HepG2 (cell line): ENCODE data around the gene RAB2B. TPM values are rescaled to one million over a fixed set of nuclear protein-coding genes. Genes with fewer than 3 reads are reported as not detected.

Experiments used
- ARNTL ChIP-seq: sonication (generic); formaldehyde crosslinking; IDR thresholded peaks from 2 replicates; pipeline ENCODE4 v1.4.0; 2020; ENCODE audit warnings: mild to moderate bottlenecking, missing genetic modification reagents
- ATF5 ChIP-seq: sonication (generic); formaldehyde crosslinking; IDR thresholded peaks from 2 replicates; pipeline ENCODE4 v1.4.0; 2020; ENCODE audit warnings: mild to moderate bottlenecking, low read depth, missing genetic modification reagents
- DNMT1 ChIP-seq: sonication (generic); formaldehyde crosslinking; IDR thresholded peaks from 2 replicates; pipeline ENCODE4 v1.5.1; 2020; ENCODE audit warnings: mild to moderate bottlenecking, missing genetic modification reagents
- GLI4 ChIP-seq: sonication (generic); formaldehyde crosslinking; IDR thresholded peaks from 2 replicates; pipeline ENCODE4 v1.5.1; 2020; ENCODE audit warnings: missing genetic modification reagents, mild to moderate bottlenecking, moderate library complexity, borderline replicate concordance
- GPN1 ChIP-seq: sonication (generic); formaldehyde crosslinking; IDR thresholded peaks from 2 replicates; pipeline ENCODE4 v1.5.1; 2020; ENCODE audit warnings: missing genetic modification reagents, borderline replicate concordance
- HOXD1 ChIP-seq: sonication (generic); formaldehyde crosslinking; IDR thresholded peaks from 2 replicates; pipeline ENCODE4 v1.5.0; 2020; ENCODE audit warnings: missing genetic modification reagents
- KDM5B ChIP-seq: sonication (generic); formaldehyde crosslinking; IDR thresholded peaks from 2 replicates; pipeline ENCODE4 v1.4.0; 2020; ENCODE audit warnings: missing genetic modification reagents, mild to moderate bottlenecking, borderline replicate concordance
- MED1 ChIP-seq: sonication (generic); formaldehyde crosslinking; IDR thresholded peaks from 2 replicates; pipeline ENCODE4 v1.4.0; 2020; ENCODE audit warnings: missing genetic modification reagents
- MIXL1 ChIP-seq: IDR thresholded peaks from 2 replicates; pipeline ENCODE4 v1.6.1; 2016
- PATZ1 ChIP-seq: sonication (generic); formaldehyde crosslinking; IDR thresholded peaks from 2 replicates; pipeline ENCODE4 v1.4.0; 2020; ENCODE audit warnings: missing genetic modification reagents
- SOX13 ChIP-seq, 3 experiments: fragments of 450-650 bp in 1 of 3; sonication (generic) in 1 of 3; formaldehyde crosslinking in 1 of 3; IDR thresholded peaks in 2 of 3; conservative IDR thresholded peaks in 1 of 3; 2 replicates each; pipeline versions ENCODE4 v1.5.0 to v1.6.1; 2016 to 2020; ENCODE audit warnings: antibody characterized with exemption in 1 of 3, mild to moderate bottlenecking in 1 of 3, missing compliant biosample characterization in 1 of 3, missing genetic modification reagents in 1 of 3, moderate library complexity in 1 of 3
- TEF ChIP-seq: sonication (generic); formaldehyde crosslinking; IDR thresholded peaks from 2 replicates; pipeline ENCODE4 v1.5.0; 2020; ENCODE audit warnings: missing genetic modification reagents
- ZNF629 ChIP-seq: sonication (generic); formaldehyde crosslinking; conservative IDR thresholded peaks from 2 replicates; pipeline ENCODE4 v1.5.0; 2020; ENCODE audit warnings: missing genetic modification reagents
- polyA plus RNA-seq, 8 experiments: library from polyadenylated mRNA; depleted of rRNA in 3 of 8; stranded (reverse) in 7 of 8; unstranded in 1 of 8; fragments of >200 nt; fragmentation: Illumina TruSeq in 4 of 8; extraction: Trizol in 4 of 8; gene quantifications; 2 replicates each; pipeline versions ENCODE4 v1.2.1 to v1.2.3, GENCODE V29; 2011 to 2016; ENCODE audit warnings: low read depth in 4 of 8, missing spikeins in 1 of 8, mixed read lengths in 1 of 8; ENCODE audit not compliant: insufficient read depth in 1 of 8
- total RNA-seq, 5 experiments: library from RNA; depleted of rRNA; stranded (reverse); fragments of >200 nt; fragmentation: Illumina TruSeq; extraction: Trizol; gene quantifications; 2 replicates each; pipeline ENCODE4 v1.2.3, GENCODE V29; 2016; ENCODE audit warnings: low read depth in 1 of 5
- TF ChIP-seq, protein P1 (sequence below): sonication (generic); formaldehyde crosslinking; IDR thresholded peaks from 2 replicates; pipeline ENCODE4 v1.8.1; 2022; ENCODE audit warnings: low read depth, mild to moderate bottlenecking, missing genetic modification reagents
- TF ChIP-seq, protein P2 (sequence below): IDR thresholded peaks from 2 replicates; pipeline ENCODE4 v1.6.1; 2016; ENCODE audit warnings: low read depth, missing genetic modification reagents, missing compliant biosample characterization

RAB2B gene
- total and polyA plus RNA-seq, 2 of the 13 experiments (the other 11 are each of a cell fraction or from before 2014, with no cell fraction given): 36.0 to 60.6 TPM

DNA sequence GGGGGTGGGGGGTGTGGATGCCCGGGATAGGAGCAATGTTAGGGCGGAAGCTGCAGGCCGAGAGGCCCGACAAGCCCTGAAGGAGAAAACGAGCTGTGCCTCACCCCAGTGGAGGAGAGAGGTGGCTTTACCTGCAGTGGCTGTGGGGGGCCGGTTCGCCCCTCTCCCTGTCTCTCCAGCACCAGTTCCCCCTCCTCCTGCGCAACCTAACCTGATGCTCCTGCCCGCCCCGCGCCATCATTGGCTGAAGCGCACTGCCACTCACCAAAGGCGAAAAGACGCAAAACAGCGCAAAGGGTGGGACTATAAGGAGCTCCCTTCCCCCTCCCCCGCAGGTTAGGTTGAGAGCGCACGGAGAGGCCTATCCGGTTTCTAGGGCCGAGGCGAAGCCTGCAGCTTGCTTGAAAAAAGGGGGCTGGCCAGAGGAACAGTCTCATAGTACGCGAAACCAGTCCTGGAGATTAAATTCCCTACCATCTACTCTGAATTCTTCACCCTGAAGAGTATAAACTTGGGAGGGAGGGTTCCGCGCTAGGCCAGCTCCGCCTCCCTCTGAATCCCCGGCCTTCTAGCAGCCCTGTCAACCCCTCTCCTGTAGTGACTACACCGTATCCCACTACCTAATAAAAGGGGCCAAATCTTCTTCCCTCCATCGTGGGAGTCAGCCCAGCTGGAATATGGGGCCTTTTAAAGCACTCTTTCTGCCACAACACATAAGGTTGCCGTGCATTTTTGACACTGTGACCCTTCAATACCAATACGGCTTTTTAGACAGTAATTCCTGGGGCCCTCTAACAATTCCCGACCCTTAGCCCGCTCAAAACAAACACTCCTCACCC is 39.5 kb downstream of the RAB2B start (continued):
- TF ChIP-seq SOX13 (IDR thresholded peaks at IDR 0.05) (peak; percentile 100), SOX13 (CRISPR knock-in tag; conservative IDR thresholded peaks at IDR 0.05 in 1 of 2, IDR thresholded peaks at IDR 0.05 in 1 of 2) (peak; percentile 73 to 78; a peak in 2 of 4 replicates), PATZ1 (CRISPR knock-in tag) (peak; percentile 94), MED1 (no peak; the same call in 1 of the 2 replicates), ZNF629 (CRISPR knock-in tag) (no peak), ARNTL (CRISPR knock-in tag) (0 out of 2 replicates have a peak, but pooled peaks have one; percentile 41), GPN1 (CRISPR knock-in tag) (no peak), HOXD1 (CRISPR knock-in tag) (peak; percentile 66; the same call in 1 of the 2 replicates), KDM5B (CRISPR knock-in tag) (peak; percentile 66), TEF (CRISPR knock-in tag) (no peak; the same call in 1 of the 2 replicates), ATF5 (CRISPR knock-in tag) (0 out of 2 replicates have a peak, but pooled peaks have one; percentile 51), DNMT1 (CRISPR knock-in tag) (no peak; the same call in 1 of the 2 replicates), GLI4 (CRISPR knock-in tag) (no peak), MIXL1 (CRISPR knock-in tag) (peak; percentile 89)
- TF ChIP-seq, protein P1, sequence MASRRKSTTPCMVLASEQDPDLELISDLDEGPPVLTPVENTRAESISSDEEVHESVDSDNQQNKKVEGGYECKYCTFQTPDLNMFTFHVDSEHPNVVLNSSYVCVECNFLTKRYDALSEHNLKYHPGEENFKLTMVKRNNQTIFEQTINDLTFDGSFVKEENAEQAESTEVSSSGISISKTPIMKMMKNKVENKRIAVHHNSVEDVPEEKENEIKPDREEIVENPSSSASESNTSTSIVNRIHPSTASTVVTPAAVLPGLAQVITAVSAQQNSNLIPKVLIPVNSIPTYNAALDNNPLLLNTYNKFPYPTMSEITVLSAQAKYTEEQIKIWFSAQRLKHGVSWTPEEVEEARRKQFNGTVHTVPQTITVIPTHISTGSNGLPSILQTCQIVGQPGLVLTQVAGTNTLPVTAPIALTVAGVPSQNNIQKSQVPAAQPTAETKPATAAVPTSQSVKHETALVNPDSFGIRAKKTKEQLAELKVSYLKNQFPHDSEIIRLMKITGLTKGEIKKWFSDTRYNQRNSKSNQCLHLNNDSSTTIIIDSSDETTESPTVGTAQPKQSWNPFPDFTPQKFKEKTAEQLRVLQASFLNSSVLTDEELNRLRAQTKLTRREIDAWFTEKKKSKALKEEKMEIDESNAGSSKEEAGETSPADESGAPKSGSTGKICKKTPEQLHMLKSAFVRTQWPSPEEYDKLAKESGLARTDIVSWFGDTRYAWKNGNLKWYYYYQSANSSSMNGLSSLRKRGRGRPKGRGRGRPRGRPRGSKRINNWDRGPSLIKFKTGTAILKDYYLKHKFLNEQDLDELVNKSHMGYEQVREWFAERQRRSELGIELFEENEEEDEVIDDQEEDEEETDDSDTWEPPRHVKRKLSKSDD (CRISPR knock-in tag): peak; percentile 53; the same call in 1 of the 2 replicates
- TF ChIP-seq, protein P2, sequence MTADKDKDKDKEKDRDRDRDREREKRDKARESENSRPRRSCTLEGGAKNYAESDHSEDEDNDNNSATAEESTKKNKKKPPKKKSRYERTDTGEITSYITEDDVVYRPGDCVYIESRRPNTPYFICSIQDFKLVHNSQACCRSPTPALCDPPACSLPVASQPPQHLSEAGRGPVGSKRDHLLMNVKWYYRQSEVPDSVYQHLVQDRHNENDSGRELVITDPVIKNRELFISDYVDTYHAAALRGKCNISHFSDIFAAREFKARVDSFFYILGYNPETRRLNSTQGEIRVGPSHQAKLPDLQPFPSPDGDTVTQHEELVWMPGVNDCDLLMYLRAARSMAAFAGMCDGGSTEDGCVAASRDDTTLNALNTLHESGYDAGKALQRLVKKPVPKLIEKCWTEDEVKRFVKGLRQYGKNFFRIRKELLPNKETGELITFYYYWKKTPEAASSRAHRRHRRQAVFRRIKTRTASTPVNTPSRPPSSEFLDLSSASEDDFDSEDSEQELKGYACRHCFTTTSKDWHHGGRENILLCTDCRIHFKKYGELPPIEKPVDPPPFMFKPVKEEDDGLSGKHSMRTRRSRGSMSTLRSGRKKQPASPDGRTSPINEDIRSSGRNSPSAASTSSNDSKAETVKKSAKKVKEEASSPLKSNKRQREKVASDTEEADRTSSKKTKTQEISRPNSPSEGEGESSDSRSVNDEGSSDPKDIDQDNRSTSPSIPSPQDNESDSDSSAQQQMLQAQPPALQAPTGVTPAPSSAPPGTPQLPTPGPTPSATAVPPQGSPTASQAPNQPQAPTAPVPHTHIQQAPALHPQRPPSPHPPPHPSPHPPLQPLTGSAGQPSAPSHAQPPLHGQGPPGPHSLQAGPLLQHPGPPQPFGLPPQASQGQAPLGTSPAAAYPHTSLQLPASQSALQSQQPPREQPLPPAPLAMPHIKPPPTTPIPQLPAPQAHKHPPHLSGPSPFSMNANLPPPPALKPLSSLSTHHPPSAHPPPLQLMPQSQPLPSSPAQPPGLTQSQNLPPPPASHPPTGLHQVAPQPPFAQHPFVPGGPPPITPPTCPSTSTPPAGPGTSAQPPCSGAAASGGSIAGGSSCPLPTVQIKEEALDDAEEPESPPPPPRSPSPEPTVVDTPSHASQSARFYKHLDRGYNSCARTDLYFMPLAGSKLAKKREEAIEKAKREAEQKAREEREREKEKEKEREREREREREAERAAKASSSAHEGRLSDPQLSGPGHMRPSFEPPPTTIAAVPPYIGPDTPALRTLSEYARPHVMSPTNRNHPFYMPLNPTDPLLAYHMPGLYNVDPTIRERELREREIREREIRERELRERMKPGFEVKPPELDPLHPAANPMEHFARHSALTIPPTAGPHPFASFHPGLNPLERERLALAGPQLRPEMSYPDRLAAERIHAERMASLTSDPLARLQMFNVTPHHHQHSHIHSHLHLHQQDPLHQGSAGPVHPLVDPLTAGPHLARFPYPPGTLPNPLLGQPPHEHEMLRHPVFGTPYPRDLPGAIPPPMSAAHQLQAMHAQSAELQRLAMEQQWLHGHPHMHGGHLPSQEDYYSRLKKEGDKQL (CRISPR knock-in tag): no peak
